K562 (cell line): ENCODE data around the gene FTL. TPM values are rescaled to one million over a fixed set of nuclear protein-coding genes. Genes with fewer than 3 reads are reported as not detected.

Experiments
- CBX2 ChIP-seq: fragments of 200-600 bp; sonication (generic); IDR thresholded peaks from one replicate; pipeline ENCODE4 v1.6.1; 2012; ENCODE audit warnings: mild to moderate bottlenecking, low read length, inconsistent platforms; ENCODE audit not compliant: insufficient read depth, poor library complexity, severe bottlenecking
- E2F3 ChIP-seq: fragments of 250-450 bp; sonication (Bioruptor Pico); IDR thresholded peaks from 2 replicates; pipeline ENCODE4 v1.4.0; 2020; ENCODE audit warnings: mild to moderate bottlenecking
- ERF ChIP-seq: fragments of 450-650 bp; formaldehyde crosslinking; IDR thresholded peaks from 2 replicates; pipeline ENCODE4 v1.4.0; 2020; ENCODE audit warnings: mild to moderate bottlenecking, mixed read lengths
- GABPA ChIP-seq: fragments of 200-800 bp; sonication (Bioruptor generic); conservative IDR thresholded peaks from 2 replicates; pipeline ENCODE4 v1.6.1; 2016; ENCODE audit warnings: low read depth, missing genetic modification characterization, missing compliant biosample characterization
- HMGN3 ChIP-seq: IDR thresholded peaks from 2 replicates; pipeline ENCODE4 v1.6.1; 2011; ENCODE audit warnings: borderline replicate concordance, low read depth, mild to moderate bottlenecking, mixed read lengths, low read length; ENCODE audit not compliant: insufficient read length; ENCODE audit errors: extremely low read depth
- L3MBTL2 ChIP-seq: fragments of 450-650 bp; IDR thresholded peaks from 2 replicates; pipeline ENCODE4 v1.6.1; 2016; ENCODE audit warnings: mild to moderate bottlenecking, moderate library complexity
- NCOR1 ChIP-seq: fragments of 450-650 bp; IDR thresholded peaks from 2 replicates; pipeline ENCODE4 v1.6.1; 2016; ENCODE audit warnings: mild to moderate bottlenecking, moderate library complexity
- PCBP1 ChIP-seq: fragments of 200-400 bp; formaldehyde crosslinking; IDR thresholded peaks from 2 replicates; pipeline ENCODE4 v1.6.1; 2018; ENCODE audit warnings: mild to moderate bottlenecking, low read depth, low read length; ENCODE audit not compliant: poor library complexity, severe bottlenecking
- PHB2 ChIP-seq: fragments of 450-650 bp; IDR thresholded peaks from 2 replicates; pipeline ENCODE4 v1.6.1; 2017; ENCODE audit warnings: low read depth
- POLR2AphosphoS5 ChIP-seq: IDR thresholded peaks from 2 replicates; pipeline ENCODE4 v1.6.1; 2011; ENCODE audit warnings: mild to moderate bottlenecking, low read depth, low read length, moderate library complexity; ENCODE audit not compliant: control insufficient read depth, insufficient read depth
- RFX7 ChIP-seq: fragments of 250-450 bp; sonication (Bioruptor Pico); IDR thresholded peaks from 2 replicates; pipeline ENCODE4 v1.5.1; 2021; ENCODE audit warnings: mild to moderate bottlenecking
- TAF1 ChIP-seq: IDR thresholded peaks from 2 replicates; pipeline ENCODE4 v1.6.1; 2011; ENCODE audit warnings: mild to moderate bottlenecking, low read length, moderate library complexity; ENCODE audit not compliant: insufficient read depth, control insufficient read depth, severe bottlenecking; ENCODE audit errors: extremely low read depth
- TBP ChIP-seq: optimal IDR thresholded peaks from 2 replicates; pipeline ENCODE3; 2011; ENCODE audit warnings: low read depth, low read length, improper control_type of control experiment
- WHSC1 ChIP-seq: IDR thresholded peaks from one replicate; pipeline ENCODE4 v1.6.1; 2012; ENCODE audit warnings: low read length, control low read depth, inconsistent platforms
- ZNF12 ChIP-seq: sonication (generic); formaldehyde crosslinking; IDR thresholded peaks from 2 replicates; pipeline ENCODE4 v1.4.0; 2020; ENCODE audit warnings: mild to moderate bottlenecking, missing genetic modification reagents
- polyA plus RNA-seq, 8 experiments: library from polyadenylated mRNA; depleted of rRNA in 4 of 8; stranded (reverse) in 5 of 8; unstranded in 3 of 8; fragments of >200 nt; fragmentation: Nextera tagmentation in 2 of 8; fragmentation: Illumina TruSeq in 1 of 8; extraction: Ambion mirVana in 2 of 8; extraction: Trizol in 1 of 8; gene quantifications; 2 replicates each; pipeline versions ENCODE4 v1.2.1 to v1.2.3, GENCODE V29; 2011 to 2014; ENCODE audit warnings: inconsistent platforms in 1 of 8, missing spikeins in 1 of 8
- total RNA-seq, 7 experiments: library from RNA; depleted of rRNA in 6 of 7; stranded (reverse); fragments of >200 nt in 6 of 7; fragmentation: Illumina TruSeq in 2 of 7; extraction: Trizol in 2 of 7; gene quantifications; 2 replicates each; pipeline versions ENCODE4 v1.2.1 to v1.2.3, GENCODE V29; 2011 to 2021; ENCODE audit warnings: low replicate concordance in 1 of 7
- TF ChIP-seq, protein P1 (sequence below): fragments of 450-650 bp; IDR thresholded peaks from 2 replicates; pipeline ENCODE4 v1.6.1; 2016; ENCODE audit warnings: borderline replicate concordance
- TF ChIP-seq, protein P2 (sequence below): fragments of 450-650 bp; formaldehyde crosslinking; IDR thresholded peaks from 2 replicates; pipeline ENCODE4 v1.4.0; 2020; ENCODE audit warnings: mild to moderate bottlenecking, moderate library complexity
- TF ChIP-seq, protein P3 (sequence below): fragments of 250-450 bp; sonication (Bioruptor Pico); IDR thresholded peaks from 2 replicates; pipeline ENCODE4 v1.9.0; 2021; ENCODE audit warnings: mild to moderate bottlenecking, inconsistent platforms
- TF ChIP-seq, protein P4 (sequence below): fragments of 450-650 bp; formaldehyde crosslinking; IDR thresholded peaks from 2 replicates; pipeline ENCODE4 v1.4.0; 2022; ENCODE audit warnings: missing genetic modification characterization

FTL gene
- total and polyA plus RNA-seq, 9 of the 15 experiments (the other 6 are each of a cell fraction or from before 2014, with no cell fraction given) = 1,231 to 27,415 (median 3,965) TPM

DNA sequence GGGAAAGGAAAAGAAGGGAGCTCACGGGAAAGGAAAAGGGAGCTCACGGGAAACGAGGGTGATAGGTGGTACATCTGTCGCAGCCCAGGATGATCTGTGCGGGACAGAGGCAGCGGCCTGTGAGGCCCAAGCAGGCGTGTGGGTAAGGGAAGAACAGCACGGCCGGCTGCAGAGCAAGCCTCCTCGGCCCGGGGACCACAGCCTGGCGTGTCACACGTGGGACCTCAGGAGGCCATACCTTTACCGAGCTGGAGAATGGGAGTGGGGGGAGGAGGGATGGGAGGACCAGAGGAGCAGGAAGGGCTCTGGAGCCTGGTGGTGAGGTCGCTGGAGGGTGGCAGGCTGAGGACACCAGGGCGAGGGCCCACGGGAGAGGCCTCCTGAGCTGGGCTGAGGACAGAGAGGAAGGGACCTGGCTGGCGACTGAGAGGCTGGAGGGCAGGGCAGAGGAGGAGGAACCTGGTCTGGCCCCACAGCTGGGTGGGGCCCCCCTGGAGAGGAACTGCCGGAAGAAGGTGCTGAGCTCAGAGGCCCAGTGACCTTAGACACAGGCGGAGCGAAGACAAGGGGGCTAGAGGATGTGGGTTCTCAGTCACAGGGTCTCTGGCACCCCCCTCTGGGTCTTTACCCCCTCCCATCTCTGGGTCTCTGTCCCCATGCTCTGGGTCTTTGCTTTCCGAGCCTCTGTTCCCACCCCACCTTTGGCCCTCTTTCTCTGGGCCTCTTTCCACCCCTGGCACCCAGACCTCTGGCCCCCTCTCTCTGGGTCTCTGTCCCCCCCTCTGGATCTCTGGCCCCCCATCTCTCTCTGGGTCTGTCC is 2.9 kb upstream of the FTL start (continued):
- TF ChIP-seq, protein P1, sequence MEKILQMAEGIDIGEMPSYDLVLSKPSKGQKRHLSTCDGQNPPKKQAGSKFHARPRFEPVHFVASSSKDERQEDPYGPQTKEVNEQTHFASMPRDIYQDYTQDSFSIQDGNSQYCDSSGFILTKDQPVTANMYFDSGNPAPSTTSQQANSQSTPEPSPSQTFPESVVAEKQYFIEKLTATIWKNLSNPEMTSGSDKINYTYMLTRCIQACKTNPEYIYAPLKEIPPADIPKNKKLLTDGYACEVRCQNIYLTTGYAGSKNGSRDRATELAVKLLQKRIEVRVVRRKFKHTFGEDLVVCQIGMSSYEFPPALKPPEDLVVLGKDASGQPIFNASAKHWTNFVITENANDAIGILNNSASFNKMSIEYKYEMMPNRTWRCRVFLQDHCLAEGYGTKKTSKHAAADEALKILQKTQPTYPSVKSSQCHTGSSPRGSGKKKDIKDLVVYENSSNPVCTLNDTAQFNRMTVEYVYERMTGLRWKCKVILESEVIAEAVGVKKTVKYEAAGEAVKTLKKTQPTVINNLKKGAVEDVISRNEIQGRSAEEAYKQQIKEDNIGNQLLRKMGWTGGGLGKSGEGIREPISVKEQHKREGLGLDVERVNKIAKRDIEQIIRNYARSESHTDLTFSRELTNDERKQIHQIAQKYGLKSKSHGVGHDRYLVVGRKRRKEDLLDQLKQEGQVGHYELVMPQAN = 0 out of 2 replicates have a peak, but pooled peaks have one; percentile 31
- 0 out of 2 replicates have a peak, but pooled peaks have one; percentile 41 for TF ChIP-seq E2F3 (CRISPR knock-in tag)
- TF ChIP-seq, protein P2, sequence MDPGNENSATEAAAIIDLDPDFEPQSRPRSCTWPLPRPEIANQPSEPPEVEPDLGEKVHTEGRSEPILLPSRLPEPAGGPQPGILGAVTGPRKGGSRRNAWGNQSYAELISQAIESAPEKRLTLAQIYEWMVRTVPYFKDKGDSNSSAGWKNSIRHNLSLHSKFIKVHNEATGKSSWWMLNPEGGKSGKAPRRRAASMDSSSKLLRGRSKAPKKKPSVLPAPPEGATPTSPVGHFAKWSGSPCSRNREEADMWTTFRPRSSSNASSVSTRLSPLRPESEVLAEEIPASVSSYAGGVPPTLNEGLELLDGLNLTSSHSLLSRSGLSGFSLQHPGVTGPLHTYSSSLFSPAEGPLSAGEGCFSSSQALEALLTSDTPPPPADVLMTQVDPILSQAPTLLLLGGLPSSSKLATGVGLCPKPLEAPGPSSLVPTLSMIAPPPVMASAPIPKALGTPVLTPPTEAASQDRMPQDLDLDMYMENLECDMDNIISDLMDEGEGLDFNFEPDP (CRISPR knock-in tag) = no peak
- TF ChIP-seq, protein P3, sequence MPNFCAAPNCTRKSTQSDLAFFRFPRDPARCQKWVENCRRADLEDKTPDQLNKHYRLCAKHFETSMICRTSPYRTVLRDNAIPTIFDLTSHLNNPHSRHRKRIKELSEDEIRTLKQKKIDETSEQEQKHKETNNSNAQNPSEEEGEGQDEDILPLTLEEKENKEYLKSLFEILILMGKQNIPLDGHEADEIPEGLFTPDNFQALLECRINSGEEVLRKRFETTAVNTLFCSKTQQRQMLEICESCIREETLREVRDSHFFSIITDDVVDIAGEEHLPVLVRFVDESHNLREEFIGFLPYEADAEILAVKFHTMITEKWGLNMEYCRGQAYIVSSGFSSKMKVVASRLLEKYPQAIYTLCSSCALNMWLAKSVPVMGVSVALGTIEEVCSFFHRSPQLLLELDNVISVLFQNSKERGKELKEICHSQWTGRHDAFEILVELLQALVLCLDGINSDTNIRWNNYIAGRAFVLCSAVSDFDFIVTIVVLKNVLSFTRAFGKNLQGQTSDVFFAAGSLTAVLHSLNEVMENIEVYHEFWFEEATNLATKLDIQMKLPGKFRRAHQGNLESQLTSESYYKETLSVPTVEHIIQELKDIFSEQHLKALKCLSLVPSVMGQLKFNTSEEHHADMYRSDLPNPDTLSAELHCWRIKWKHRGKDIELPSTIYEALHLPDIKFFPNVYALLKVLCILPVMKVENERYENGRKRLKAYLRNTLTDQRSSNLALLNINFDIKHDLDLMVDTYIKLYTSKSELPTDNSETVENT (CRISPR knock-in tag) = peak; percentile 89
- TF ChIP-seq RFX7 (CRISPR knock-in tag) = no peak
- peak; percentile 69 for TF ChIP-seq L3MBTL2
- peak; percentile 87 for TF ChIP-seq TAF1
- peak; percentile 50 for TF ChIP-seq NCOR1
- TF ChIP-seq, protein P4, sequence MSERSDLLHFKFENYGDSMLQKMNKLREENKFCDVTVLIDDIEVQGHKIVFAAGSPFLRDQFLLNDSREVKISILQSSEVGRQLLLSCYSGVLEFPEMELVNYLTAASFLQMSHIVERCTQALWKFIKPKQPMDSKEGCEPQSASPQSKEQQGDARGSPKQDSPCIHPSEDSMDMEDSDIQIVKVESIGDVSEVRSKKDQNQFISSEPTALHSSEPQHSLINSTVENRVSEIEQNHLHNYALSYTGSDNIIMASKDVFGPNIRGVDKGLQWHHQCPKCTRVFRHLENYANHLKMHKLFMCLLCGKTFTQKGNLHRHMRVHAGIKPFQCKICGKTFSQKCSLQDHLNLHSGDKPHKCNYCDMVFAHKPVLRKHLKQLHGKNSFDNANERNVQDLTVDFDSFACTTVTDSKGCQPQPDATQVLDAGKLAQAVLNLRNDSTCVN (CRISPR knock-in tag) = peak; percentile 21; the same call in 1 of the 2 replicates
- no peak for TF ChIP-seq CBX2
- TF ChIP-seq ERF (CRISPR knock-in tag) = 0 out of 2 replicates have a peak, but pooled peaks have one; percentile 75
- peak; percentile 81 for TF ChIP-seq POLR2AphosphoS5
- no peak for TF ChIP-seq WHSC1
- no peak for TF ChIP-seq PHB2
- peak; percentile 55 for TF ChIP-seq PCBP1
- TF ChIP-seq HMGN3 = peak; percentile 65
- no peak for TF ChIP-seq TBP
- TF ChIP-seq ZNF12 (CRISPR knock-in tag) = no peak
- TF ChIP-seq GABPA (tag) = peak; percentile 64
